ENCODE results near the gene PRKCB. TPM values are rescaled to one million over a fixed set of nuclear protein-coding genes. Genes with fewer than 3 reads are reported as not detected.

The PRKCB gene
- polyA plus RNA-seq, 1 donor (not counting 4 experiments of a cell fraction or from before 2014, with no cell fraction given): 0.18 TPM

DNA sequence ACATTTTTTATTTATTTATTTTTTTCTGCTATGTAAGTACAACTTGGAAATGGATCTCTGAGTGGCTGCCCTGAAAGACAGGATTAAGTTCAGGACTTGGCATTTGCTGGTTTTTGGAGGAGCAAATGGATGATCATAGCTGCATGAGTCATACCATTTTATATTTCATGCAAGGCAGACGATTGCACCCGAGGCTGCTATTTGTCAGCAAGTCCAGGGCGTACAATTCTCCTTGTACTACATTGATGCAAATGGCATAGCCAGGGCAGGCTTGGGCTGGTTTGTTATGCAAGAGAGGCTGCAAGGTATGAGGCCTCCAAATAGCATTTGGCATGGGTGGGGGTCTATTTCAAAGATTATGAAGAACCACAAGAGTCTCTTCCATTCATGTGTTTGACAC is 339.2 kb downstream of the PRKCB start:
- H2AFZ ChIP-seq (ENCODE audit: control insufficient read depth, low read length): no peak overlapping the region
- no peak overlapping the region for H3K27ac ChIP-seq (ENCODE audit: control insufficient read depth, insufficient read depth, low read length)
- DNase-seq (ENCODE audit: low read depth, low spot score) (no peak), FAIRE-seq (no peak)
- no peaks in the 10 kb centered on the region for H3K36me3 ChIP-seq (ENCODE audit: control insufficient read depth in 2 of 2, extremely low read depth in 1 of 2, insufficient read depth in 2 of 2, low read length in 2 of 2)
- dilution Hi-C loops (cut with MboI; ENCODE audit: extremely low pct_ligation_motif_present, low sequenced_read_pairs): no loop called here
- no peaks in the 10 kb centered on the region for H3K9me1 ChIP-seq (ENCODE audit: control insufficient read depth, extremely low read depth, insufficient read depth, low read length)
- no peak overlapping the region for H3K4me2 ChIP-seq (ENCODE audit: control insufficient read depth, extremely low read depth, insufficient read depth, low read depth, low read length)
- H3K27me3 ChIP-seq (ENCODE audit: control insufficient read depth, extremely low read depth, insufficient read depth, low read length): no peaks in the 10 kb centered on the region
- H3K9ac ChIP-seq (ENCODE audit: control insufficient read depth, extremely low read depth, insufficient read depth, low read length): no peak overlapping the region
- H3K4me3 ChIP-seq (ENCODE audit: control insufficient read depth in 2 of 3, extremely low read depth in 1 of 3, insufficient read depth in 2 of 3, low read depth in 1 of 3, low read length in 3 of 3): no peak overlapping the region
- no peaks in the 10 kb centered on the region for H3K9me3 ChIP-seq (ENCODE audit: control insufficient read depth, low read depth, low read length)
- no peaks in the 10 kb centered on the region for H3K4me1 ChIP-seq (ENCODE audit: control insufficient read depth, extremely low read depth, insufficient read depth, low read length)
- no peaks in the 10 kb centered on the region for H4K20me1 ChIP-seq (ENCODE audit: control insufficient read depth, extremely low read depth, insufficient read depth, low read length)
- no peaks in the 10 kb centered on the region for H3K79me2 ChIP-seq (ENCODE audit: control insufficient read depth, insufficient read depth, low read length)
- TF ChIP-seq EZH2 (IDR thresholded peaks at IDR 0.05; ENCODE audit: low read length): no peak
- TF ChIP-seq, protein P1, sequence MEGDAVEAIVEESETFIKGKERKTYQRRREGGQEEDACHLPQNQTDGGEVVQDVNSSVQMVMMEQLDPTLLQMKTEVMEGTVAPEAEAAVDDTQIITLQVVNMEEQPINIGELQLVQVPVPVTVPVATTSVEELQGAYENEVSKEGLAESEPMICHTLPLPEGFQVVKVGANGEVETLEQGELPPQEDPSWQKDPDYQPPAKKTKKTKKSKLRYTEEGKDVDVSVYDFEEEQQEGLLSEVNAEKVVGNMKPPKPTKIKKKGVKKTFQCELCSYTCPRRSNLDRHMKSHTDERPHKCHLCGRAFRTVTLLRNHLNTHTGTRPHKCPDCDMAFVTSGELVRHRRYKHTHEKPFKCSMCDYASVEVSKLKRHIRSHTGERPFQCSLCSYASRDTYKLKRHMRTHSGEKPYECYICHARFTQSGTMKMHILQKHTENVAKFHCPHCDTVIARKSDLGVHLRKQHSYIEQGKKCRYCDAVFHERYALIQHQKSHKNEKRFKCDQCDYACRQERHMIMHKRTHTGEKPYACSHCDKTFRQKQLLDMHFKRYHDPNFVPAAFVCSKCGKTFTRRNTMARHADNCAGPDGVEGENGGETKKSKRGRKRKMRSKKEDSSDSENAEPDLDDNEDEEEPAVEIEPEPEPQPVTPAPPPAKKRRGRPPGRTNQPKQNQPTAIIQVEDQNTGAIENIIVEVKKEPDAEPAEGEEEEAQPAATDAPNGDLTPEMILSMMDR (optimal IDR thresholded peaks at IDR 0.05 in 1 of 3, IDR thresholded peaks at IDR 0.05 in 1 of 3, conservative IDR thresholded peaks at IDR 0.05 in 1 of 3; ENCODE audit: extremely low read depth in 1 of 3, insufficient read depth in 2 of 3, low read length in 3 of 3): no peak

DNA sequence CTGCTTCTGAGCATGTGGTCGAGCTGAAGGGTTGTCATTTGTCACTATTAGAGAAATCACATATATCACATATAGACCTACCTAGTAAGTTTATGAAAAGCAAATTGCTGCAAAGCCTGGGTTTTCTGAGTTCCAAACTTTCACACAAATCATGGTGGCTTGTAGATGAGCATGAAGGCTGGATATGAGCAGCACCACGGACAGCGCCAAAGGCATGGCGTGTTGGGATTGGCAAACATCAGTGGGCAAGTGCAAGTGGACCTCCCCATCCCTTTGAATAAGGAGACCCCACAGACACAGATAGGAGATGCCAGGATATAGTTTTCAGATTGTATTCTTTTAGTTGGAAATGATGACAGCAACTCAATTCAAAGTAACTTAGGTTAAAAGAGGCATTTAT is 342.7 kb downstream of the PRKCB start:
- TF ChIP-seq EZH2 (IDR thresholded peaks at IDR 0.05; ENCODE audit: low read length): no peak
- TF ChIP-seq, protein P1 (optimal IDR thresholded peaks at IDR 0.05 in 1 of 3, IDR thresholded peaks at IDR 0.05 in 1 of 3, conservative IDR thresholded peaks at IDR 0.05 in 1 of 3; ENCODE audit: extremely low read depth in 1 of 3, insufficient read depth in 2 of 3, low read length in 3 of 3): no peak
- dilution Hi-C loops (cut with MboI; ENCODE audit: extremely low pct_ligation_motif_present, low sequenced_read_pairs): no loop called here
- no peak overlapping the region for H3K9ac ChIP-seq (ENCODE audit: control insufficient read depth, extremely low read depth, insufficient read depth, low read length)
- no peak overlapping the region for H3K27ac ChIP-seq (ENCODE audit: control insufficient read depth, insufficient read depth, low read length)
- H3K9me3 ChIP-seq (ENCODE audit: control insufficient read depth, low read depth, low read length): peaks cover 2% of the 10 kb centered on the region
- H3K9me1 ChIP-seq (ENCODE audit: control insufficient read depth, extremely low read depth, insufficient read depth, low read length): no peaks in the 10 kb centered on the region
- H2AFZ ChIP-seq (ENCODE audit: control insufficient read depth, low read length): no peak overlapping the region
- FAIRE-seq (no peak), DNase-seq (ENCODE audit: low read depth, low spot score) (no peak)
- H3K79me2 ChIP-seq (ENCODE audit: control insufficient read depth, insufficient read depth, low read length): no peaks in the 10 kb centered on the region
- H3K4me3 ChIP-seq (ENCODE audit: control insufficient read depth in 2 of 3, extremely low read depth in 1 of 3, insufficient read depth in 2 of 3, low read depth in 1 of 3, low read length in 3 of 3): no peak overlapping the region
- H3K4me2 ChIP-seq (ENCODE audit: control insufficient read depth, extremely low read depth, insufficient read depth, low read depth, low read length): no peak overlapping the region
- H3K27me3 ChIP-seq (ENCODE audit: control insufficient read depth, extremely low read depth, insufficient read depth, low read length): no peaks in the 10 kb centered on the region
- H3K36me3 ChIP-seq (ENCODE audit: control insufficient read depth in 2 of 2, extremely low read depth in 1 of 2, insufficient read depth in 2 of 2, low read length in 2 of 2): no peaks in the 10 kb centered on the region
- no peaks in the 10 kb centered on the region for H4K20me1 ChIP-seq (ENCODE audit: control insufficient read depth, extremely low read depth, insufficient read depth, low read length)
- H3K4me1 ChIP-seq (ENCODE audit: control insufficient read depth, extremely low read depth, insufficient read depth, low read length): no peaks in the 10 kb centered on the region

All from keratinocyte (primary cell).